CD14-positive monocyte (primary cell): ENCODE measurements around the gene M6PR. TPM values are rescaled to one million over a fixed set of nuclear protein-coding genes. Genes with fewer than 3 reads are reported as not detected.
"Not testable (repeated sequence)": the region's sequence is repeated elsewhere in the genome, so short reads cannot be mapped to it uniquely, and the experiment has no call there.

Experiments used
- DNase-seq, 3 donors: peaks; one replicate each; pipeline ENCODE4 v3.0.0-alpha.2; 2011 to 2022
- H2AFZ ChIP-seq: 2 replicates; pipeline ENCODE4 v1.6.0; 2012; ENCODE audit warnings: mild to moderate bottlenecking, low read depth, low read length, inconsistent platforms; ENCODE audit not compliant: insufficient read depth, poor library complexity, severe bottlenecking
- H3K27ac ChIP-seq, 2 donors: 1 replicate in 1 of 2; 2 replicates in 1 of 2; pipeline ENCODE4 v1.5.1; 2012 to 2013; ENCODE audit warnings: low read length in 2 of 2, control low read depth in 1 of 2, inconsistent platforms in 1 of 2, low read depth in 1 of 2, mild to moderate bottlenecking in 1 of 2
- H3K27me3 ChIP-seq, 2 donors: one replicate each; pipeline versions ENCODE4 v1.6.0 to v1.6.1; 2011 to 2013; ENCODE audit warnings: low read length in 2 of 2; ENCODE audit not compliant: control insufficient read depth in 2 of 2, insufficient read depth in 2 of 2
- H3K36me3 ChIP-seq, 2 donors: replicated peaks in 1 of 2; 1 replicate in 1 of 2; 2 replicates in 1 of 2; pipeline versions ENCODE4 v1.5.1 to v1.6.1; 2012 to 2013; ENCODE audit warnings: low read length in 2 of 2, control low read depth in 1 of 2, inconsistent platforms in 1 of 2, mild to moderate bottlenecking in 1 of 2; ENCODE audit not compliant: insufficient read depth in 2 of 2, control insufficient read depth in 1 of 2
- H3K4me1 ChIP-seq, 2 donors: 1 replicate in 1 of 2; 2 replicates in 1 of 2; pipeline versions ENCODE4 v1.5.1 to v1.6.1; 2012 to 2013; ENCODE audit warnings: low read length in 2 of 2, control low read depth in 1 of 2, inconsistent platforms in 1 of 2, mild to moderate bottlenecking in 1 of 2, moderate library complexity in 1 of 2; ENCODE audit not compliant: insufficient read depth in 2 of 2, control insufficient read depth in 1 of 2
- H3K4me2 ChIP-seq: replicated peaks from 2 replicates; pipeline ENCODE3; 2012; ENCODE audit warnings: low read length, moderate library complexity, mild to moderate bottlenecking; ENCODE audit not compliant: poor library complexity, severe bottlenecking; ENCODE audit errors: extremely low read depth
- H3K4me3 ChIP-seq, 3 experiments: fragments of 200-600 bp in 1 of 3; sonication (generic) in 1 of 3; replicated peaks in 1 of 3; 1 replicate in 2 of 3; 2 replicates in 1 of 3; pipeline ENCODE4 v1.5.1; 2011 to 2013; ENCODE audit warnings: low read length in 3 of 3, mild to moderate bottlenecking in 3 of 3, control low read depth in 2 of 3, low read depth in 2 of 3, inconsistent platforms in 1 of 3, moderate library complexity in 1 of 3
- H3K79me2 ChIP-seq: 2 replicates; pipeline ENCODE4 v1.6.0; 2012; ENCODE audit warnings: mild to moderate bottlenecking, control low read depth, inconsistent platforms, low read length, moderate library complexity; ENCODE audit not compliant: insufficient read depth
- H3K9ac ChIP-seq: 2 replicates; pipeline ENCODE4 v1.6.0; 2017; ENCODE audit warnings: low read length, mild to moderate bottlenecking; ENCODE audit not compliant: insufficient read depth, poor library complexity, severe bottlenecking
- H3K9me3 ChIP-seq, 2 donors: replicated peaks in 1 of 2; 1 replicate in 1 of 2; 2 replicates in 1 of 2; pipeline versions ENCODE4 v1.5.1 to v1.6.1; 2012 to 2013; ENCODE audit warnings: low read length in 2 of 2, control low read depth in 1 of 2; ENCODE audit not compliant: control insufficient read depth in 1 of 2, insufficient read depth in 1 of 2
- H4K20me1 ChIP-seq: 2 replicates; pipeline ENCODE4 v1.6.0; 2012; ENCODE audit warnings: mild to moderate bottlenecking, low read length, control low read depth, moderate library complexity; ENCODE audit not compliant: insufficient read depth
- H3K27ac Mint-ChIP-seq, 7 donors: one replicate each; pipeline ENCODE4 v1.8.0; 2020; ENCODE audit warnings: mild to moderate bottlenecking in 7 of 7, mixed read lengths in 7 of 7, moderate library complexity in 6 of 7, inconsistent platforms in 2 of 7
- H3K27me3 Mint-ChIP-seq, 3 donors: one replicate each; pipeline ENCODE4 v1.8.0; 2021 to 2022; ENCODE audit warnings: low read depth in 3 of 3, mild to moderate bottlenecking in 3 of 3, mixed read lengths in 3 of 3, moderate library complexity in 3 of 3, inconsistent platforms in 1 of 3
- H3K36me3 Mint-ChIP-seq, 2 donors: one replicate each; pipeline ENCODE4 v1.8.0; 2020; ENCODE audit warnings: mixed read lengths in 2 of 2, inconsistent platforms in 1 of 2, mild to moderate bottlenecking in 1 of 2
- H3K4me1 Mint-ChIP-seq: one replicate; pipeline ENCODE4 v1.8.0; 2020; ENCODE audit warnings: mild to moderate bottlenecking, mixed read lengths
- H3K4me3 Mint-ChIP-seq, 2 donors: one replicate each; pipeline ENCODE4 v1.8.0; 2020; ENCODE audit warnings: mild to moderate bottlenecking in 2 of 2, mixed read lengths in 2 of 2, moderate library complexity in 1 of 2
- H3K9me3 Mint-ChIP-seq, 7 donors: one replicate each; pipeline ENCODE4 v1.8.0; 2020 to 2022; ENCODE audit warnings: mixed read lengths in 7 of 7, mild to moderate bottlenecking in 6 of 7, moderate library complexity in 6 of 7, inconsistent platforms in 2 of 7
- CTCF ChIP-seq: fragments of 200-600 bp; IDR thresholded peaks from one replicate; pipeline ENCODE4 v1.8.0; 2022; ENCODE audit warnings: antibody characterized with exemption, mild to moderate bottlenecking
- WGBS: methylation state at CpG from one replicate; pipeline ENCODE4 v1.1.5; 2013; ENCODE audit warnings: missing lambda C conversion rate; ENCODE audit not compliant: insufficient coverage; 5-methylcytosine and 5-hydroxymethylcytosine counted together
- intact Hi-C, 2 donors: fragments of 100-400 bp; cut with micrococcal nuclease; formaldehyde crosslinking; loops; one replicate each; pipeline versions ENCODE4 v1.15.0 to v1.15.1; 2023
- polyA plus RNA-seq, 3 donors: library from polyadenylated mRNA; depleted of rRNA in 1 of 3; unstranded in 2 of 3; stranded (reverse) in 1 of 3; fragments of 300-500 nt in 2 of 3; fragments of >200 nt in 1 of 3; fragmentation: Illumina TruSeq in 2 of 3; gene quantifications; 1 replicate in 2 of 3; 2 replicates in 1 of 3; pipeline ENCODE4 v1.2.3, GENCODE V29; 2012 to 2021

Gene M6PR
- polyA plus RNA-seq, 3 donors, result 158 to 285 (median 268) TPM

- no peaks in the 10 kb centered on the region for H3K4me1 ChIP-seq
- peaks cover 20 to 26% of the 10 kb centered on the region in 2 donors for H3K36me3 Mint-ChIP-seq
- H3K27me3 ChIP-seq, result no peaks in the 10 kb centered on the region
- intact Hi-C loops, result no loop called here
- H3K4me3 Mint-ChIP-seq, result no peak overlapping the region
- no peak overlapping the region for H3K27ac Mint-ChIP-seq
- H3K36me3 ChIP-seq, result peaks cover 8 to 13% of the 10 kb centered on the region in 2 donors
- H3K27me3 Mint-ChIP-seq, result no peaks in the 10 kb centered on the region
- 89% methylated on average over 5 of the region's 7 CpGs for WGBS
- no peak overlapping the region for H3K27ac ChIP-seq
- no peak for TF ChIP-seq CTCF
- DNase-seq, result no peak
- no peaks in the 10 kb centered on the region for H4K20me1 ChIP-seq
- no peaks in the 10 kb centered on the region for H3K9me3 ChIP-seq
- H3K4me1 Mint-ChIP-seq, result no peaks in the 10 kb centered on the region
- H3K4me3 ChIP-seq, result no peak overlapping the region
- H3K79me2 ChIP-seq, result no peaks in the 10 kb centered on the region
- H3K4me2 ChIP-seq, result no peak overlapping the region
- no peaks in the 10 kb centered on the region for H3K9me3 Mint-ChIP-seq
- H3K9ac ChIP-seq, result no peak overlapping the region
- H2AFZ ChIP-seq, result no peak overlapping the region
Measured at GRCh38 chr12:8936735-8937134, 12.7 kb downstream of the M6PR start.

- H3K4me1 ChIP-seq, H3K4me1 Mint-ChIP-seq, H2AFZ ChIP-seq, intact Hi-C loops, H3K4me2 ChIP-seq, H3K9me3 ChIP-seq, H3K27me3 ChIP-seq, H3K9ac ChIP-seq, H3K9me3 Mint-ChIP-seq, H3K27me3 Mint-ChIP-seq, H4K20me1 ChIP-seq, H3K79me2 ChIP-seq, H3K4me3 ChIP-seq, H3K27ac ChIP-seq, H3K4me3 Mint-ChIP-seq, H3K36me3 ChIP-seq, DNase-seq: not testable (repeated sequence)
- H3K27ac Mint-ChIP-seq, result peak overlapping the region in 2 of 7 donors; percentile 4 to 9
- peaks cover 11 to 19% of the 10 kb centered on the region in 2 donors for H3K36me3 Mint-ChIP-seq
- WGBS, result 40% methylated on average over 1 of the region's 4 CpGs
Measured at GRCh38 chr12:8934080-8934479, 15.4 kb downstream of the M6PR start.

- intact Hi-C loops, H2AFZ ChIP-seq, DNase-seq, H3K9me3 Mint-ChIP-seq, H3K9ac ChIP-seq, H3K79me2 ChIP-seq, H3K9me3 ChIP-seq, H3K36me3 ChIP-seq, H3K27me3 ChIP-seq, H3K27ac ChIP-seq, H3K27ac Mint-ChIP-seq, H3K4me3 Mint-ChIP-seq, H3K27me3 Mint-ChIP-seq, H3K4me3 ChIP-seq, H3K4me1 Mint-ChIP-seq, H4K20me1 ChIP-seq, H3K4me1 ChIP-seq, H3K4me2 ChIP-seq: not testable (repeated sequence)
- H3K36me3 Mint-ChIP-seq, result peaks cover 8 to 16% of the 10 kb centered on the region in 2 donors
- WGBS, result no CpG with 5 or more reads among the region's 3 CpGs
Measured at GRCh38 chr12:8932464-8932863, 17.0 kb downstream of the M6PR start.

GRCh38 chr12:8930655-8931323 lies 18.7 kb downstream of the M6PR start:
- intact Hi-C loops, H3K4me1 ChIP-seq, H3K9ac ChIP-seq, H3K4me3 Mint-ChIP-seq, H3K4me3 ChIP-seq, H3K36me3 ChIP-seq, H3K27me3 ChIP-seq, H3K4me2 ChIP-seq, H3K27me3 Mint-ChIP-seq, H3K27ac Mint-ChIP-seq, H3K27ac ChIP-seq, H2AFZ ChIP-seq, H4K20me1 ChIP-seq, H3K79me2 ChIP-seq, DNase-seq, H3K9me3 Mint-ChIP-seq, H3K4me1 Mint-ChIP-seq, H3K9me3 ChIP-seq: not testable (repeated sequence)
- H3K36me3 Mint-ChIP-seq, result peaks cover 2 to 11% of the 10 kb centered on the region in 2 donors
- no CpG with 5 or more reads among the region's 4 CpGs for WGBS
